COLO668 (cell line): ENCODE measurements around the gene SPRR1A.

Experiments
- DNase-seq: peaks from one replicate; lab custom pipeline; 2025; ENCODE audit not compliant: unreplicated experiment; lab: John Stamatoyannopoulos, UW

Gene SPRR1A

GRCh38 chr1:153028766-153029165 lies 44.9 kb downstream of the SPRR1A start:
- no peak for DNase-seq

- DNase-seq = no peak
Observed at GRCh38 chr1:153030895-153031294, 47.0 kb downstream of the SPRR1A start, which contains the start of gene SPRR1B. TSS of gene SPRR1B (plus strand) at chr1:153031203. CDS start at chr1:153032346, 1,143 bp downstream.

- no peak for DNase-seq
Observed at GRCh38 chr1:153032073-153032472, 48.2 kb downstream of the SPRR1A start.

GRCh38 chr1:153032677-153033308 lies 48.9 kb downstream of the SPRR1A start:
- no peak for DNase-seq

- DNase-seq = no peak
Observed at GRCh38 chr1:153035211-153035610, 51.3 kb downstream of the SPRR1A start.
